ENCODE measurements around the gene ADA. TPM values are rescaled to one million over a fixed set of nuclear protein-coding genes. Genes with fewer than 3 reads are reported as not detected.

The ADA gene
- total and polyA plus RNA-seq, 9 donors: 4.0 to 9.1 (median 6.2) TPM

GRCh38 chr20:44692932-44693480, 41.5 kb upstream of the ADA start:
- peak; percentile 44 for DNase-seq
- WGBS (ENCODE audit: insufficient coverage): 40% methylated on average over 3 of the region's 7 CpGs

GRCh38 chr20:44691424-44692423, 40.2 kb upstream of the ADA start:
- peaks cover 21% of the 10 kb centered on the region for H3K4me1 ChIP-seq (ENCODE audit: control insufficient read depth, insufficient read depth, low read length)

More at GRCh38 chr20:44692932-44693480, 41.5 kb upstream of the ADA start:
- Histone ChIP-seq H3K27me3 (ENCODE audit: control insufficient read depth, insufficient read depth, low read length) (peaks cover 2% of the 10 kb centered on the region), H3K9me3 (replicated peaks; ENCODE audit: control insufficient read depth, low read depth, low read length) (peaks cover 3% of the 10 kb centered on the region), H3K4me1 (ENCODE audit: control insufficient read depth, insufficient read depth, low read length) (peaks cover 21% of the 10 kb centered on the region), H3K4me3 (ENCODE audit: low read length) (no peak overlapping the region), H3K36me3 (ENCODE audit: control insufficient read depth, insufficient read depth, low read length) (no peaks in the 10 kb centered on the region), H3K27ac (ENCODE audit: low read length) (no peak overlapping the region)

GRCh38 chr20:44690781-44691423, 39.4 kb upstream of the ADA start:
- no peak for DNase-seq
- Histone ChIP-seq H3K36me3 (ENCODE audit: control insufficient read depth, insufficient read depth, low read length) (no peaks in the 10 kb centered on the region), H3K27me3 (ENCODE audit: control insufficient read depth, insufficient read depth, low read length) (peaks cover 2% of the 10 kb centered on the region), H3K4me3 (ENCODE audit: low read length) (no peak overlapping the region), H3K4me1 (ENCODE audit: control insufficient read depth, insufficient read depth, low read length) (peaks cover 14% of the 10 kb centered on the region), H3K27ac (ENCODE audit: low read length) (no peak overlapping the region), H3K9me3 (replicated peaks; ENCODE audit: control insufficient read depth, low read depth, low read length) (peaks cover 5% of the 10 kb centered on the region)
- WGBS (ENCODE audit: insufficient coverage): no CpG with 5 or more reads among the region's 9 CpGs

More at GRCh38 chr20:44691424-44692423, 40.2 kb upstream of the ADA start:
- H3K9me3 ChIP-seq (replicated peaks; ENCODE audit: control insufficient read depth, low read depth, low read length): peaks cover 5% of the 10 kb centered on the region
- no peak overlapping the region for H3K27ac ChIP-seq (ENCODE audit: low read length)
- peak; percentile 74 for DNase-seq
- no peak overlapping the region for H3K4me3 ChIP-seq (ENCODE audit: low read length)
- H3K36me3 ChIP-seq (ENCODE audit: control insufficient read depth, insufficient read depth, low read length): no peaks in the 10 kb centered on the region
- H3K27me3 ChIP-seq (ENCODE audit: control insufficient read depth, insufficient read depth, low read length): peaks cover 2% of the 10 kb centered on the region
- 33% methylated on average over 4 of the region's 7 CpGs for WGBS (ENCODE audit: insufficient coverage)

GRCh38 chr20:44689809-44690208, 38.3 kb upstream of the ADA start:
- no peak overlapping the region for H3K4me3 ChIP-seq (ENCODE audit: low read length)
- peaks cover 13% of the 10 kb centered on the region for H3K4me1 ChIP-seq (ENCODE audit: control insufficient read depth, insufficient read depth, low read length)
- H3K9me3 ChIP-seq (replicated peaks; ENCODE audit: control insufficient read depth, low read depth, low read length): peaks cover 5% of the 10 kb centered on the region
- no peaks in the 10 kb centered on the region for H3K36me3 ChIP-seq (ENCODE audit: control insufficient read depth, insufficient read depth, low read length)
- WGBS (ENCODE audit: insufficient coverage): 62% methylated on average over 2 of the region's 3 CpGs
- H3K27ac ChIP-seq (ENCODE audit: low read length): no peak overlapping the region
- no peak for DNase-seq
- peaks cover 2% of the 10 kb centered on the region for H3K27me3 ChIP-seq (ENCODE audit: control insufficient read depth, insufficient read depth, low read length)

GRCh38 chr20:44688053-44688625, 36.6 kb upstream of the ADA start:
- no peaks in the 10 kb centered on the region for H3K36me3 ChIP-seq (ENCODE audit: control insufficient read depth, insufficient read depth, low read length)
- no peak overlapping the region for H3K4me3 ChIP-seq (ENCODE audit: low read length)
- H3K4me1 ChIP-seq (ENCODE audit: control insufficient read depth, insufficient read depth, low read length): peaks cover 10% of the 10 kb centered on the region
- no peak for DNase-seq
- H3K27ac ChIP-seq (ENCODE audit: low read length): no peak overlapping the region
- peaks cover 5% of the 10 kb centered on the region for H3K9me3 ChIP-seq (replicated peaks; ENCODE audit: control insufficient read depth, low read depth, low read length)
- no CpG with 5 or more reads among the region's 7 CpGs for WGBS (ENCODE audit: insufficient coverage)
- peaks cover 6% of the 10 kb centered on the region for H3K27me3 ChIP-seq (ENCODE audit: control insufficient read depth, insufficient read depth, low read length)

GRCh38 chr20:44686934-44687333, 35.4 kb upstream of the ADA start:
- H3K36me3 ChIP-seq (ENCODE audit: control insufficient read depth, insufficient read depth, low read length): no peaks in the 10 kb centered on the region
- DNase-seq: no peak
- H3K27ac ChIP-seq (ENCODE audit: low read length): no peak overlapping the region
- H3K4me1 ChIP-seq (ENCODE audit: control insufficient read depth, insufficient read depth, low read length): peaks cover 7% of the 10 kb centered on the region
- H3K9me3 ChIP-seq (replicated peaks; ENCODE audit: control insufficient read depth, low read depth, low read length): peaks cover 4% of the 10 kb centered on the region
- peaks cover 9% of the 10 kb centered on the region for H3K27me3 ChIP-seq (ENCODE audit: control insufficient read depth, insufficient read depth, low read length)
- 83% methylated on average over 3 of the region's 4 CpGs for WGBS (ENCODE audit: insufficient coverage)
- H3K4me3 ChIP-seq (ENCODE audit: low read length): no peak overlapping the region

- Histone ChIP-seq H3K9me3 (replicated peaks; ENCODE audit: control insufficient read depth, low read depth, low read length) (peaks cover 3% of the 10 kb centered on the region), H3K4me1 (ENCODE audit: control insufficient read depth, insufficient read depth, low read length) (peaks cover 2% of the 10 kb centered on the region), H3K4me3 (ENCODE audit: low read length) (no peak overlapping the region), H3K27me3 (ENCODE audit: control insufficient read depth, insufficient read depth, low read length) (peaks cover 7% of the 10 kb centered on the region), H3K27ac (ENCODE audit: low read length) (no peak overlapping the region), H3K36me3 (ENCODE audit: control insufficient read depth, insufficient read depth, low read length) (no peaks in the 10 kb centered on the region)
- 56% methylated on average over 3 of the region's 6 CpGs for WGBS (ENCODE audit: insufficient coverage)
- DNase-seq: no peak
Measured at GRCh38 chr20:44684047-44684967, 32.8 kb upstream of the ADA start.

GRCh38 chr20:44683263-44684046, 32.0 kb upstream of the ADA start:
- peaks cover 7% of the 10 kb centered on the region for H3K27me3 ChIP-seq (ENCODE audit: control insufficient read depth, insufficient read depth, low read length)
- no peak overlapping the region for H3K4me3 ChIP-seq (ENCODE audit: low read length)
- no peak overlapping the region for H3K27ac ChIP-seq (ENCODE audit: low read length)
- DNase-seq: no peak
- WGBS (ENCODE audit: insufficient coverage): 38% methylated on average over 9 of the region's 10 CpGs
- peaks cover 3% of the 10 kb centered on the region for H3K9me3 ChIP-seq (replicated peaks; ENCODE audit: control insufficient read depth, low read depth, low read length)
- no peaks in the 10 kb centered on the region for H3K36me3 ChIP-seq (ENCODE audit: control insufficient read depth, insufficient read depth, low read length)
- H3K4me1 ChIP-seq (ENCODE audit: control insufficient read depth, insufficient read depth, low read length): peaks cover 2% of the 10 kb centered on the region
